ENCODE results near the gene CCDC127.

- TF ChIP-seq CTCF (conservative IDR thresholded peaks at IDR 0.05; ENCODE audit: low read depth, low read length) (no peak), EZH2 (IDR thresholded peaks at IDR 0.05; ENCODE audit: low read length, unreplicated experiment) (no peak), EZH2phosphoT487 (IDR thresholded peaks at IDR 0.05; ENCODE audit: borderline replicate concordance, low read length) (no peak)
Measured at GRCh38 chr5:147751-148150, 70.2 kb downstream of the CCDC127 start.
